Raji (cell line): Measurements from ENCODE around the gene RALGAPA1.

Source experiments
- POLR2A ChIP-seq: IDR thresholded peaks from 2 replicates; pipeline ENCODE4 v1.6.1; 2011; ENCODE audit warnings: low read depth, low read length, control low read depth; ENCODE audit not compliant: insufficient read depth

RALGAPA1 gene

GRCh38 chr14:35617500-35617899 is 191.6 kb downstream of the RALGAPA1 start:
- no peak for TF ChIP-seq POLR2A

- TF ChIP-seq POLR2A, result no peak
Observed at GRCh38 chr14:35607380-35607779, 201.7 kb downstream of the RALGAPA1 start.

- no peak for TF ChIP-seq POLR2A
Observed at GRCh38 chr14:35600253-35600652, 208.8 kb downstream of the RALGAPA1 start.

GRCh38 chr14:35594616-35595015 is 214.5 kb downstream of the RALGAPA1 start:
- no peak for TF ChIP-seq POLR2A

- TF ChIP-seq POLR2A, result no peak
Observed at GRCh38 chr14:35578639-35579038, 230.5 kb downstream of the RALGAPA1 start.

- TF ChIP-seq POLR2A, result no peak
Observed at GRCh38 chr14:35578135-35578534, 231.0 kb downstream of the RALGAPA1 start.

GRCh38 chr14:35576856-35577255 is 232.2 kb downstream of the RALGAPA1 start:
- no peak for TF ChIP-seq POLR2A

GRCh38 chr14:35576260-35576659 is 232.8 kb downstream of the RALGAPA1 start:
- TF ChIP-seq POLR2A, result no peak

GRCh38 chr14:35573911-35574310 is 235.2 kb downstream of the RALGAPA1 start:
- no peak for TF ChIP-seq POLR2A

GRCh38 chr14:35571598-35571997 is 237.5 kb downstream of the RALGAPA1 start:
- TF ChIP-seq POLR2A, result no peak

GRCh38 chr14:35565871-35566464 is 243.1 kb downstream of the RALGAPA1 start:
- TF ChIP-seq POLR2A, result no peak

GRCh38 chr14:35558680-35559079 is 250.4 kb downstream of the RALGAPA1 start:
- no peak for TF ChIP-seq POLR2A

GRCh38 chr14:35557221-35557747 is 251.8 kb downstream of the RALGAPA1 start:
- TF ChIP-seq POLR2A, result no peak

- no peak for TF ChIP-seq POLR2A
Observed at GRCh38 chr14:35556548-35556947, 252.5 kb downstream of the RALGAPA1 start.

- no peak for TF ChIP-seq POLR2A
Observed at GRCh38 chr14:35553808-35554207, 255.3 kb downstream of the RALGAPA1 start.

- TF ChIP-seq POLR2A, result no peak
Observed at GRCh38 chr14:35551081-35551480, 258.0 kb downstream of the RALGAPA1 start.

- no peak for TF ChIP-seq POLR2A
Observed at GRCh38 chr14:35549551-35549950, 259.5 kb downstream of the RALGAPA1 start.
